Peyer's patch (tissue), 4 donors: Measurements from ENCODE around the gene SEMA5B. TPM values are rescaled to one million over a fixed set of nuclear protein-coding genes. Genes with fewer than 3 reads are reported as not detected.

Experiments used
- DNase-seq, 3 donors: peaks; one replicate each; pipeline ENCODE4 v3.0.0-alpha.2; 2017 to 2019
- H3K27ac ChIP-seq, 4 donors: fragments of 200-600 bp; sonication (generic); one replicate each; pipeline ENCODE4 v1.5.1; 2016 to 2019
- H3K27me3 ChIP-seq, 2 donors: fragments of 200-600 bp; sonication (generic); one replicate each; pipeline ENCODE4 v1.5.1; 2019
- H3K36me3 ChIP-seq, 3 donors: fragments of 200-600 bp; sonication (generic); one replicate each; pipeline ENCODE4 v1.5.1; 2016 to 2019
- H3K4me1 ChIP-seq, 4 donors: fragments of 200-600 bp; sonication (generic); one replicate each; pipeline ENCODE4 v1.5.1; 2016 to 2019
- H3K4me3 ChIP-seq, 4 donors: fragments of 200-600 bp; sonication (generic); 1 replicate in 3 of 4; 2 replicates in 1 of 4; pipeline ENCODE4 v1.5.1; 2016 to 2019; ENCODE audit warnings: mild to moderate bottlenecking in 1 of 4
- H3K9me3 ChIP-seq, 4 donors: fragments of 200-600 bp; sonication (generic); one replicate each; pipeline ENCODE4 v1.5.1; 2016 to 2019; ENCODE audit warnings: mild to moderate bottlenecking in 1 of 4
- POLR2A ChIP-seq, 2 donors: fragments of 450-650 bp; IDR thresholded peaks; one replicate each; pipeline ENCODE4 v1.5.1; 2017; ENCODE audit warnings: antibody characterized with exemption in 2 of 2, mild to moderate bottlenecking in 2 of 2, moderate library complexity in 2 of 2
- total RNA-seq, 4 donors: library from RNA; depleted of rRNA; stranded (reverse); fragments of >200 nt; gene quantifications; one replicate each; pipeline ENCODE4 v1.1.0, GENCODE V29; 2016
- TF ChIP-seq, protein P1 (sequence below), 6 experiments: fragments of 450-650 bp in 4 of 6; fragments of 200-600 bp in 2 of 6; sonication (generic) in 1 of 6; IDR thresholded peaks; one replicate each; pipeline ENCODE4 v1.5.1; 2017 to 2019; ENCODE audit warnings: antibody characterized with exemption in 6 of 6, mild to moderate bottlenecking in 3 of 6, moderate library complexity in 1 of 6

The SEMA5B gene
- total RNA-seq, 4 donors from 2014 or later = 0.54 to 6.8 (median 2.5) TPM; not detected in 1

DNA sequence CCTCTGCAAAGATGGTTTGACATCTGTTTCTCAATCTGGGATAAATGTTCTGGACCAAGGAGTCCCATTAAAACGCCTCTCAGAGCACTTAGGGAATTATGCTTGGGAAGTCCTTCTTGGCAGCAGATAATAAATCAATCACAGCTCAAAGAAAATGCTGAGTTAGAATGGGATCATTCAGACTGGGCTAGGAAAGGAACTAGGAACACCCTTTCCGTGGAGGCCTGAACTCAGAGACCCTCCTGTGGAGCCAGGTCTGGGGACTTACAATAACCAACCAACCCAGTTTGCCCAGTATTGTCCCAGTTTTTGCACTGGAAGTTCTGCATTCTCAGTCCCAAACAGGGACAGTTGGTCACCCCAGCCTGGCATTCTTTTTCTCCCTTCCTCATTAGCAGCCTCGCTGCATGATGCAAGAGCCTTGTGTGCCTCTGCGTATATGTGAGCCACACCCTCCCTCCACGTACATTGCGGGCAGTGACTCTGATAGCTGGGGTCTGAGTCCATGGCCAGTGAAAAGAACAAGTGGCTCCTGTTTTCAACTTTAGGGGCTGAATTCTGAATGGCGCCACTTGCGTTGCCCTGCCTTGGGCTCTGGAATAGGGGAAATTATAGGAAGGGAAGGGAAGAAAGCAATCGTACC lies 88.7 kb downstream of the SEMA5B start:
- no peak for DNase-seq
- H3K27me3 ChIP-seq = no peaks in the 10 kb centered on the region
- no peaks in the 10 kb centered on the region for H3K9me3 ChIP-seq
- TF ChIP-seq POLR2A (IDR thresholded peaks at IDR 0.05) = no peak
- TF ChIP-seq, protein P1, sequence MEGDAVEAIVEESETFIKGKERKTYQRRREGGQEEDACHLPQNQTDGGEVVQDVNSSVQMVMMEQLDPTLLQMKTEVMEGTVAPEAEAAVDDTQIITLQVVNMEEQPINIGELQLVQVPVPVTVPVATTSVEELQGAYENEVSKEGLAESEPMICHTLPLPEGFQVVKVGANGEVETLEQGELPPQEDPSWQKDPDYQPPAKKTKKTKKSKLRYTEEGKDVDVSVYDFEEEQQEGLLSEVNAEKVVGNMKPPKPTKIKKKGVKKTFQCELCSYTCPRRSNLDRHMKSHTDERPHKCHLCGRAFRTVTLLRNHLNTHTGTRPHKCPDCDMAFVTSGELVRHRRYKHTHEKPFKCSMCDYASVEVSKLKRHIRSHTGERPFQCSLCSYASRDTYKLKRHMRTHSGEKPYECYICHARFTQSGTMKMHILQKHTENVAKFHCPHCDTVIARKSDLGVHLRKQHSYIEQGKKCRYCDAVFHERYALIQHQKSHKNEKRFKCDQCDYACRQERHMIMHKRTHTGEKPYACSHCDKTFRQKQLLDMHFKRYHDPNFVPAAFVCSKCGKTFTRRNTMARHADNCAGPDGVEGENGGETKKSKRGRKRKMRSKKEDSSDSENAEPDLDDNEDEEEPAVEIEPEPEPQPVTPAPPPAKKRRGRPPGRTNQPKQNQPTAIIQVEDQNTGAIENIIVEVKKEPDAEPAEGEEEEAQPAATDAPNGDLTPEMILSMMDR (IDR thresholded peaks at IDR 0.05) = no peak
- H3K4me3 ChIP-seq = no peak overlapping the region
- peaks cover 0 to 9% (median 0%) of the 10 kb centered on the region in 4 donors for H3K4me1 ChIP-seq
- no peak overlapping the region for H3K27ac ChIP-seq
- no peaks in the 10 kb centered on the region for H3K36me3 ChIP-seq

DNA sequence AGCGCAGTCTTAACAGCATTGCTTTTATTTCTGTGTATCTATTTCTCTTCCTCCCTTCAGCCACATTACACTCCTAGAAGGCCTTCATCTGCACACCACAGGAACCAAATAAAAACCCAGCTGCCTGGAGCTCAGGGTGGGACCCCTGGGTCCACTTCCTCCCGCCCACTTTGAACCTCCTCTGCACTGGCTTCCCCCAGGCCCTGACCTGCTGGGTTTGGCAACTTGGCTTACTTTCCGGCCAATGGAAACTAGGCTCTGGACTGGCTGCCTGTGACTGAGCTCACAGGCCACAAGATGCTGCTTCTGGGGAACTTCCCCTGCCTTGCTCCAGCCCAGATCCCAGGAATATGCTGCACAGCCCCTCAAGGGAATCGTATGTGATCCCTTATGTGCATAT lies 89.8 kb downstream of the SEMA5B start:
- Histone ChIP-seq H3K4me1 (peaks cover 0 to 5% (median 0%) of the 10 kb centered on the region in 4 donors), H3K27me3 (no peaks in the 10 kb centered on the region), H3K9me3 (no peaks in the 10 kb centered on the region), H3K36me3 (no peaks in the 10 kb centered on the region), H3K4me3 (no peak overlapping the region), H3K27ac (no peak overlapping the region)
- TF ChIP-seq, protein P1 (IDR thresholded peaks at IDR 0.05) = no peak
- no peak for TF ChIP-seq POLR2A (IDR thresholded peaks at IDR 0.05)
- no peak for DNase-seq

DNA sequence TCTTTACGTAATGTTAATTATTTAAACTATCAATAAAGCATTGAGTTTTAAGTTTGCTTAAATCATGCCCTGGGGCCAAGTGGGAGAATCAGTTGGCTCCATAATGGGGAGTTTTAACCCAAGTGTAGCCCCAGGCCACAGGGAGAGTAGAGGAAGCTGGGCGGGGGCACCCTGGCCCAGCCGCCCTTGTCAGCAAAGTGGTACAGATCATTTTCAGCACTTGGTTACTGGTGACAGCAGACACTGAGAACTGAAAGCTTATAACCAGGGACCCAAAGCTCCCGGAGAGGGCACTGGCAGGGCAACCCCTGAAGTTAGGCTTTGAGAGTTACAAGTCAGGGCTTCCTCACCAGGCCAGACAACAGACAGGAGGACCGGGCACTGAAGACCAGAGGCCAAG lies 90.6 kb downstream of the SEMA5B start:
- DNase-seq = no peak
- no peak overlapping the region for H3K27ac ChIP-seq

DNA sequence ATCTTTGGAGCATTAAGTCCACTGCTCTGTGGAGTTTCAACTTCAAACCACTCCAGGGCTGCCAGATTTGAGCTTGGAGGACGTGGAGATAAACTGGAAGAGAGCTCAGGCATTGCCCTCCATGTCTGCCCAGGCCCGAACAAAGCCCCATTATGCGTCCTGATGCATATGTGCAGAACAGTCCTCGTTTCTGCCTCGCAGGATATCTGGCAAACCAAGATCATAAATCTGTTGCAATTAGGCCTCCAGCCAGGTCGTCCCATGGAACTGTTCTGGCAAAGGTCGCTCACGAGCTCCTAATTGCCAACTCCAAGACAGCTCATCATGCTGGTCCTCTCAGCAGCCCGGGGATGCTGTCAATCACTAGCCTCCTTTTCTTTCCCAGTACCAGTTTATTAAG lies 91.2 kb downstream of the SEMA5B start:
- Histone ChIP-seq H3K27ac (no peak overlapping the region), H3K4me1 (peaks cover 0 to 4% (median 0%) of the 10 kb centered on the region in 4 donors), H3K9me3 (no peaks in the 10 kb centered on the region), H3K4me3 (no peak overlapping the region), H3K27me3 (no peaks in the 10 kb centered on the region), H3K36me3 (no peaks in the 10 kb centered on the region)
- no peak for DNase-seq
- TF ChIP-seq POLR2A (IDR thresholded peaks at IDR 0.05) = no peak
- TF ChIP-seq, protein P1 (IDR thresholded peaks at IDR 0.05) = no peak

More for the DNA sequence above, 90.6 kb downstream of the SEMA5B start:
- no peaks in the 10 kb centered on the region for H3K36me3 ChIP-seq
- no peaks in the 10 kb centered on the region for H3K27me3 ChIP-seq
- no peak overlapping the region for H3K4me3 ChIP-seq
- TF ChIP-seq, protein P1 (IDR thresholded peaks at IDR 0.05) = no peak
- no peak for TF ChIP-seq POLR2A (IDR thresholded peaks at IDR 0.05)
- H3K9me3 ChIP-seq = no peaks in the 10 kb centered on the region
- H3K4me1 ChIP-seq = peaks cover 0 to 4% (median 0%) of the 10 kb centered on the region in 4 donors

DNA sequence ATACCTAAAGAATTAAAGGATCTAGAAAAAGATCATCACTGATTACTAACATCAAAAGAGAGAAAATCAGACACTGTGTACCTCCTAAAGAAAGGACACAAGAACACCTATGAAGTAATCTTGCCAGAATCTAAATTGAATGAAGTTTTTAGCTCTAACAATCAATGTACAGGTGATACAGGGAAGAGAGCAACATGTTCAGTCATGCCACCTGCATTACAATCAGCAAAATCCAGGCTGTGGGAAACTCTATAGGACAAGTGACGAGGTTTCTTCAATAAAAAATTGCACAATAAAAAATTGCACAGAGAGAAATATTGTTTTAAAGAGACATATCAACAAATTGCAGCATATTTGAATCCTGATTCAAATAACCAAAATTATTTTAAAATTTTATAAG lies 93.3 kb downstream of the SEMA5B start:
- no peaks in the 10 kb centered on the region for H3K9me3 ChIP-seq
- no peak for DNase-seq
- no peaks in the 10 kb centered on the region for H3K4me1 ChIP-seq
- no peaks in the 10 kb centered on the region for H3K36me3 ChIP-seq
- no peak for TF ChIP-seq POLR2A (IDR thresholded peaks at IDR 0.05)
- TF ChIP-seq, protein P1 (IDR thresholded peaks at IDR 0.05) = no peak
- H3K27ac ChIP-seq = no peak overlapping the region
- no peak overlapping the region for H3K4me3 ChIP-seq
- no peaks in the 10 kb centered on the region for H3K27me3 ChIP-seq
